GM21737 (cell line): ENCODE data around the gene FAM229B.
"Not testable (repeated sequence)": the region's sequence is repeated elsewhere in the genome, so short reads cannot be mapped to it uniquely, and the experiment has no call there.

ENCODE experiments used
- ATAC-seq: cut with Tn5 transposase; IDR thresholded peaks from one replicate; pipeline ENCODE4 v1.9.1; 2021; ENCODE audit warnings: mild to moderate bottlenecking, moderate library complexity; ENCODE audit not compliant: unreplicated experiment

The FAM229B gene

DNA sequence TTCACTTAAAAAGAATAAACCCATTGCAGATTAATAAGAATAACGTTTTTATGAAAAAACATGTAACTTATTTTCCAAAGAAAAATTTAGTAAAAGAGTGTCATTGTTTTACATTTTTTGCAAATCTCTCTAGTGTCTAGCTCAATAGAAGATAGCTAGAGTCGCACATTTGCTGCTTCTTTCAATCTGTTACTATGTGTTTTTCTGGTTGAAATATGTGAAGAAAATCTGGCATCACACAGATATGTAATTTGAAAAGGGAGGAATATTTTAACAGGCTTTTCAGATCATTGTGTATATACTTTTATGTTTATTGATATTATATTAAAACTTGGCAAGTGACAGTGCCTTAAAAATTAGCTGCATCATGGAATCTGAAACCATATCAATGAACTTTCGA, 24.4 kb upstream of the FAM229B start:
- no peak for ATAC-seq

DNA sequence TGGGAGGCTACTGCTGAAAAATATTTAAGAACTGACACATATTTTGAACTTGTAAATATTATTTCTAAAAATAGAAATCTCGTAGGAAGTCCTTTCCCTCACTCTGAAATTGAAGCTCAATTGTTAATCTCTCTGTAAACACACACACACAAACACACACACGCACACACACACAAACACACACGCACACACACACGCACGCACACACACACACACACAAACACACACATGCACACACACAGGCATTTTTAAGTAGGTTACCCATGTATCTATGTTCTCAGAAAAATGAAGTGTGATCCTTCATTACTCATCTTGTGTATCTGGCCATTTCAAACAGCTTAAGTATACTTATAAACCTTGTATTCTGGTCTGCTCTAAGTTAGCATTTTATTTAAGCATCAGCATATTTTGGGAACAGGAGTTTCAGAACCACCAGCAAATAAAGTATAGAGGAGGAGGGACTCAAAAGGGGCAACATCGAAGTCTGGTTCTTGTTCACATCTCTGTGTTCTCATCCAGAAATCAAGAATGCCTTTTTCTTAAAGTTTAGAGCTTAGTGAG, 21.9 kb upstream of the FAM229B start:
- ATAC-seq, result no peak

DNA sequence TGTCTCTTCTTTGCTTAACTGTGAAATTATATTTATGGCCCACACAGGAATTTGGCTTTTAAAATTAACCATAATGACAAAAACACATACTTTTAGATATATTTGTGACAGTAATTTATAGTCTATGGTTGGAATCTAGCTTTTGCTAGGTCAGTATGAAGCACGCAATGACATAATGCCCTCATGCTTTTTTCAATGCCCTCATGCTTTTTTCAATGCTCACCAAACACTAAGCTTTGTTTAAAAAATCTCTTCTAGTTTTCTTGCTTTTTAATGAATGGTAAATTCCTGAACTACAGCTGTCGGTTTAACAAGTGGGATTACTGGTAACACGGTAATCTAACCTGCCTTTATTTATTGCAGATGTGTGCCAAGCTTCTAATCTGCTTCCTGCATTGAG, 20.8 kb upstream of the FAM229B start:
- ATAC-seq, result no peak

DNA sequence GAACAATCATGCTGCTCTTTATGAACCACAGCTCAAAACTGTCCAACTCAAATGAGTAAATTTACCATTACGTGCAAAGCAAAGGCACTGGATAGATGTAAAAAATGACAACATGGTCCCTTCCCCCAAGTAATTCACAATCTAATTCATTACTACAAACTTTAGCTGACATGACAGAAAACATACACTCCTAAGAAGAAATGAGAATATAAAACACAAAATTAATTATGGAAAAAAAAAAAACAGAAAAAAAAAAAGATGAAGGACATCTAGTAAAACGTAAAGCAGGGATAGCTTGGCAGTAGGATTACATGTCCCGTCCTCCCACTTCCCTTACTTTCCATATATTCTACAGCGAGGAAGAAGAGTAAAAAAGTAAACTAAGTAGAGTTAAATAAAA, 5.8 kb upstream of the FAM229B start:
- no peak for ATAC-seq

DNA sequence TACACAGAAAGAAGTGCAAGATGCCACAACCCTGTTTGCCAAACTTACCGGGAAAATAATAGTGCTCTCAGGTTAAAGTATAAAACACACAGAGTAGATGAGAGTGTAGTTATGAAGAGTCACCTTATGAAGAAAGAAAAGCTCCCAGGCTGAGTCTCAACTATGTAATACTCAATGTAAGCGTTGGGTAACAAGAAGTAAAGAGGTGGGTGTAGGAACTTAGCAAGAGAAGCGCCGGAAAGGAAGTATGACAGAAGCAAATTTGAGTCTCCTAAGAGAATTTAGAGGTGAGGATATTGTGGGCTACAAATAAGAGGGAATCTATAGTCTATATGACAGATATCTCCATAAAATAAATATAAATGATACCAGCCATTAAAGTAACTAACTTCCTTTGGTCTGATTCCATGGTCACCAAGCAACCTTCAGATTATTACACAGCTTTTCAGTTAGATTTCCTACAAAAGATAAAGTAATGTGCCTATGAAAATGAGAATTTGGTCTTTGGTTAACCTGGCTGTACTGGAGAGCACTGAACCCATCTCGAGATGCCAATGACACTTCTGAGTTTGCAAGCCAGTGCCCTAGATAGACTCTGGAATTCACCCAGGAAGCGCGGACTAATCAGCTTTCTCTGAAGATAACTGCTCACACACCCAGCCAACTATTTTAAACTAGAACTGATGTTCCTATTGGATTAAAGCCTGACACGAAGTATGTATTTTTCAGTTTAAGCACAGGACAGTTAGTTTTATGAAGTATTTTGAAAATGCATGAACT, 1.9 kb upstream of the FAM229B start:
- ATAC-seq, result no peak

DNA sequence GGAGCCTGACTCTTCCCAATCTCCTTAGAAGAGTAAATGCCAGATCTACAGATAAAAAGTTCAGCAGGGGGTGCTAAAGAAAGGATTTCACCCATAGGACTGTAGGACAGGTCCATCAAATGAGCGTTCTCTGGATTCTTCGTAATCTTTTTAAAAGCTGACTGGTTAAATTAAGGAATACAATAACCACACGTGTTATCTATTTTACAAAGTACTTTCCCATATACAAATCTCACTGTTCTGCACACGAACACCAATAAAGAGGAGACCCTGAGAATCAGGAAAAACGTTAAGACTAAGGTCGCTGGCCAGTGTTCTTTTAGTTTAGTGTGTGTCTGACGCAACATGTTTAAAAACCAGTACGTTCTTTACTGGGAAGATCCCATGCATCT, 651 bp upstream of the FAM229B start:
- ATAC-seq, result peak; percentile 21

DNA sequence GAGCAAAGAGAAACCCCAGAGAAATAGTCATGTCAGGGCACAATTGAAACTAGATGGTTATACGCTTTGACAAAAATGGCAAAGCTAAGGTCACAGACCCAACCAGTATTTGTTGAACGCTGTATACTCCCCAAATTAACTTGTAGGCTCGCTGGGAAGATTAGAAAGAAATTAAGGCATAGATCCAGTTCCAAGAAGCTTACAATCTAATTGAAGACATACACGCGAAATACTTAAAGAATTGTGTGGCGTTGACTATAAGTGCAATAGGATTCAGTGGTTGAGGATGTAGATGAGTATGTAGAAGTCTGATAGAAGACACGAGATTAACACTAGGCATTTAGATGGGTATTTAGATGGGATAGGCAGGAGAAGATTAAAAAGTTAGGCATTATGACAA, 525 bp downstream of the FAM229B start:
- no peak for ATAC-seq

DNA sequence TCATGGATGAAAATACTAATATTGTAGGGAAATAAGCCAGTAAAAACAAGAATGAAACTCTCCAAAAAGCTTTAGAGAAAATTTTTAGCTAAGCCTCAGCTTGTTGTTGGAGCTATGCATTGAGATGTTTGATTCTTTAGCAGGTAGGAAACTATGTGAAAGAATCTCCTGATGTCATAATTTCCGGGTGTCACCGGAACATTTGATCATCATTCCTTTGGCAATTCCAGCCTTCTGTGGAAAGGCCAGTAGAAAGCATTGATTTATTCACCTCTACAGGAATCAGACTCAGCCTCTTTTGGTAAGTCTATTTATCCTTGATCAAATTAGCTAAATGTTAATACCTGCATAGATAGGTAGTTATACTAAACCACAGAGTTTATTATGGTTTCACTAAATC, 9.5 kb downstream of the FAM229B start:
- ATAC-seq, result no peak

DNA sequence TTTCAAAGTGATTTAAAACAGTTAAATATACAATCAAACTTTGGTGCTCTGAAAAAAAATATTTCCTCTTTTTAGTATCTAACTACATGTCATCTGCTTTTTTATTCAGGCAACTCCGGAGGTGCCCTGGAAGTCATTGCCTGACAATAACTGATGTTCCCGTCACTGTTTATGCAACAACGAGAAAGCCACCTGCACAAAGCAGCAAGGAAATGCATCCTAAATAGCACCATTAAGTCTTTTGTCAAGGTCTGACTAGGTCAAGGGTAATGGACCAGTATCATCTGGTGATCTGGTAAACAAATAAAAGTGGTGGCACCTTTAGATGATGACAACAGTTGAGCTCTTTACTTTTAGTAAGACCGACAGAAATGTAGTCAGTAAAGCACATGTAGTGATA, 13.2 kb downstream of the FAM229B start:
- ATAC-seq, result no peak

DNA sequence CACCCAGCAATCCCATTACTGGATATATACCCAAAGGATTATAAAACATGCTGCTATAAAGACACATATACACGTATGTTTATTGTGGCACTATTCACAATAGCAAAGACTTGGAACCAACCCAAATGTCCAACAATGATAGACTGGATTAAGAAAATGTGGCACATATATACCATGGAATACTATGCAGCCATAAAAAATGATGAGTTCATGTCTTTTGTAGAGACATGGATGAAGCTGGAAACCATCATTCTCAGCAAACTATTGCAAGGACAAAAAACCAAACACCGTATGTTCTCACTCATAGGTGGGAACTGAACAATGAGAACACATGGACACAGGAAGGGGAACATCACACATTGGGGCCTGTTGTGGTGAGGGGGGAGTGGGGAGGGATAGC, 18.6 kb downstream of the FAM229B start:
- not testable (repeated sequence) for ATAC-seq

DNA sequence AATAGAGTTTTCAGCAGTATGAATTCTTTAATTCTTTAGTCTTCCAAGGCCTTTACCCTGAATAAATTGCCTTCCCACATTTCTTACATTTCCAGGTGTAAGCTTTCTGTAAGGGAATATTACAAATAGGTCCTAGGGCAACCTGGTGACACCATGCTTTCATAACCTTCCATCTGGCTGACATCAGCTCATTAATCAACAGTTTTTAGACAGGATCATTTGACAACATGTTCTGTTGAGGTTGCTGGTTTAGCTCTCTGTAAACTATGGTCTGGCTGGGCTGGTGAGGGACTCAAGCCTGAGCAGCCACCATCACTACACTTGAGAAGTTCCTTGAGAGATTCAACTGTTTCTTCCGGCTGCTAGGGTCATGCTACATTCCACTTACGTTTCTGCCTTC, 19.2 kb downstream of the FAM229B start:
- no peak for ATAC-seq

DNA sequence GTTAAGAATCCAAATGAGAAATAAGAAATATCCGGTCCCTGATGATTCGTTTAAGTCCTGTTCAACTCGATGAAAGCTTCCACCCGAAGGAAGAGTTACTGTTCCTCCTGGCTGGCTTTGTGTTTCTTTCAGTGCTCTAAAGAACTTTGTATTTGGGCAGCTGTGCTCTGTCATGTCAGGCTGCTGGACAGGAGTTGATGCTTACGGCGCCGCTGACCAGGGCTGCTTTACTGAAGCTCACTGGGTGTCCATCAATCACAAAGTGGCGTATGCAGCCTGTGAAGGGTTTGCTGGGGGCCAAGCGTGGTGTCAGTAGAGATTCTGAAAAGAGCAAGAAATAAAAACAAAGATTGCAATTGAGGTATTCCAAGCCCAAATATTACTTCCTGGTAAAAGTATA, 21.9 kb downstream of the FAM229B start:
- ATAC-seq, result no peak

DNA sequence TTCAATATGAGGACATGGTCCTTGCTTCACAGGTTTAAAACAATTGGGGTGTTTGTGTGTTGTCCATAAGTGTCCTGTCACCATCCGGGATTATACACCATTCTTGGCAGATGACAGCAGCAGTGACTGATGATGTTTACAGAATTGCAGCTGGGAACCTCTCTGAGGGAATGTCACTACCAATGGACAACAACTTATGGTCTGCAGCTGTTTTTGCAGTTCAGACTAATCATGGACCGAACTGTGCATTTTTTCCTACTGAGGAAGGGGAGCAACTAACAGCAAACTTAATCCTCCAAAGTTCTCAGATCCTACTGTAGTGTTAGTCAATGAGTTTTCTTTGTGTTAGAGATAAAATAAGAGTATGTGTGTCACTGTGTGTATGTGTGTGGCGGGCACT, 26.0 kb downstream of the FAM229B start:
- no peak for ATAC-seq

DNA sequence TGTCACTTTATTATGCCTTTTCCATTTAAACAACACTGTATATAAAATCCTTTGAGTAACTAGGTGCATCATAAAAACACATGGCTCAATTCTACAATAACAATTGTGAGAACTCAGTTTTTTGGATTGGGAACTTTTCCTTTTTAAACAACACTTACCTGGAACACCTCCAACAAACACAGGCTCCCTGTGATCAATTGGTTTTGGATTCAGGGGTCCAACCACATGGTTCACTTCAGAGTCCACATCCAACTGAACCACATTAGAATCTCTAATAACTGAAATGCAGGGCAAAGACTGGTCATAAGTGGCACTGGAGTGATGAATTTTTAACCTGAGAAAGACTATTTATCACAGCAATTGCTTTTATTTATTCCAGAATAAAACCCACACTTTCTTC, 26.5 kb downstream of the FAM229B start:
- ATAC-seq, result no peak

DNA sequence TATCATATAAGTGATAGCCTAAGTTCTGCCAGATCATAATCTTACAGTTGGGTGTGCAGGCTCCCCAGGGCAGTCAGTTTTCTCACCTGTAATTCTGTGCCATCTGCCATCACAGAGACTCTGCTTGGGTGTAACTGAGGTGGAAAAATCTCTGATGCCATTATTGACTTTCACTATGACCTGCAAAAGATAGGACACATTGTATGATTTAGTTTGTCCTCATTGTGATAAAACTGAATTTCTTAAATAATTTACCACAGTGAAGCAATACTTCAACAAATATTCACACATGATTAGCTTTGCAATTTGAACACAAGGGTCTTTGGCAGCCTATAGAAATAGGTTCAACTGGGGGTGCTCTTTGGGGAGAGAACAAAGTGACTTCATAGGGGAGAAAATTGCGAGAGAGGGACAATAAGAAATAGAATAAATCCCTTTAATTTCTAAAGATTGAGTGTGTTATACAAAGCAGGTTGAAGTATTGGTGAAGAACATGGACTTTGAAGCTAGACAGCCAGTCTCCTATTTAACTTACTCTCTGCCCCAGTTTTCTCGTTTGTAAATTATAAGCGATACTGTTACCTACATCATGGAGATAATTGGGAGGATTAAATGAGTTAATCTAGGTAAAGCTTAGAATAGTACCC, 27.3 kb downstream of the FAM229B start:
- no peak for ATAC-seq

DNA sequence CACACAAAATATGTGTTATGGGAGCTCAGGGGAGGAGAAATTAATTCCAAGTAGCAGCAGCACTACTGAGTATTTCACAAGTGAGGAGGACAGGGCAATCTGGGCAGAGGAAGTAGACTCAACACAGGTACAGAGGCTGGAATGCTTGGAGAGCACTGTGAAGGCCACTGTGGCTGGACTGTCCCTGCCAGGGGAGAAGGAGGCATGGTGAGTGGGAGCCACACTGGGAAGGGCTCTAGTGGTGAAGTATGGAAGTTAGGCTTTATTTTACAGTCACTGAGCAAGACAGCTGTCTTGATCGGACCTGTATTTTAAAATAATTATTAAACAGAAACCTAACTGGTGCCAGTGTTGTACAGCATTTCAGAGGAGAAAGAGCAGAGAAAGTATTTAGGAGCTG, 28.8 kb downstream of the FAM229B start:
- no peak for ATAC-seq

DNA sequence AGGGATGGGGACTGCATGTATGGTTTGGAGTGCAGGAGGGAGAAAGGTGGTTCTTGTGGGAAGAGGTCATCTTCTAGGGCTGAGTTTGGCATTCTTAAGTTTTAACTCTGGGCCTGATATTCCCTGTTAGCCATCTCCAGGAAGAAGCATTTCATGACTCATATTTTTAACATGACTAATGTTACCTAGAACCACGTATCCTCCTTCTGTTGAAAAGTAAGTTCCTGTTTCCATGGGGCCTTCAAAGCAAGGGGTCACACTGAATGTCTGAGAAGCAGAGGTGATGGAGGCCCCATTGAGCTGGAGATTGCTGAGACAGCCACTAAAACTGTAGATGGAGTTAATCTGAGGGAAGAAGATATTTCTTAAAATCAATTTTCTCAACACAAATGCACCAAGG, 30.2 kb downstream of the FAM229B start:
- no peak for ATAC-seq

DNA sequence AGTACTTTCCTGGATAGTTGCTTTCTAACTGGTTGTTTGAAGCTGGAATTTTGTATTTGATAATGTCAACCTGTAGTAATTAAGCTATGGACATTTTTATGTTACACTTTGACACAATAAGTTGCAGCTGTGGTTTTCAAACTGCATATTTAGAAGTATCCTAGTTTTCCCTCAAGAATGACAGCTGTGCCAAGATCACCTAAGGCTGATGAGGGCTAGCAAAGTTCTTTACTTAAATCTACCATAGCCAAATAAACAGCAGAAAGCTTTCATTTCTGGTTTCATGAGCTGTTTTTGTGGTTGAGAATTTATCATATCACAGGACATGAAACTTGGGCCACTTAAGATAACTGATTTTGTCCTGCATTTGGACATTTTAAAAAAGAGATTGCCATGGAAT, 30.6 kb downstream of the FAM229B start:
- no peak for ATAC-seq

DNA sequence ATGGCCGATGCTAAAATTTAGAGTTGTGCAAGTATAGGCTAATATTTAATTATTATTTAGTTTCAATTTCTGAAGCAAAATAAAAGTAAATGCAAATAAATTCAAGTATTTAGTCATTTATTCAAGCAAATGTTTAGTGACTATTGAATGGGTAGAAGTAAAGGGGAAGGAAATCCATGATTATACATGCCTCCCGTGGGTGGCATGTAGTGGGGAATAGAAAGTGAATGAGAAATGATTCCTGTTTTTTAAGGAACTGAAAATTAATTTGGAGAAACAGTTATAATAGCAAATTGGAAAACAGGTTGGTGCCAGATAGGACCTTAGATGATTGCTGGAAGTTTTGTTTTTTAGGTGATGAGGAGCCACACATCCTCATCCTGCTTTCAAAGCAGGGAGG, 35.4 kb downstream of the FAM229B start:
- ATAC-seq, result no peak

DNA sequence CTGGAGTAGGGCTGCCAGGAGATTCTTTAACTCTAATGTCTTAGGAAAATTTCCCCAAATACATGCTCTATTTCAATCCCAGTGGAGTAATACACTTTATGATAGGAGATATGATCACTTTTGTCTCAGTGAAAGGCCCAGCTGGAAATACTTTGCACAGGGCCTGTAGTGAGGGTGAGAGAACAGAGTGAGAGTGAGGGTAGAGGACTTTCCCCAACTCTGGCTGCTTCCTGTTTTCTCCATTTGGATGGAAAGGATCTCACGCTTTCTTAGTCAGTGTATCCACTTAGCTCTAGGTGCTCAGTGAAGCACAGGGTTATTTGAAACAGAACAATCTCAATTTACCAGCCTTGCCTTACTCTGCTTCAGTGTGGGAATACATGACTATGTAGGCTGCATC, 36.6 kb downstream of the FAM229B start:
- ATAC-seq, result no peak

DNA sequence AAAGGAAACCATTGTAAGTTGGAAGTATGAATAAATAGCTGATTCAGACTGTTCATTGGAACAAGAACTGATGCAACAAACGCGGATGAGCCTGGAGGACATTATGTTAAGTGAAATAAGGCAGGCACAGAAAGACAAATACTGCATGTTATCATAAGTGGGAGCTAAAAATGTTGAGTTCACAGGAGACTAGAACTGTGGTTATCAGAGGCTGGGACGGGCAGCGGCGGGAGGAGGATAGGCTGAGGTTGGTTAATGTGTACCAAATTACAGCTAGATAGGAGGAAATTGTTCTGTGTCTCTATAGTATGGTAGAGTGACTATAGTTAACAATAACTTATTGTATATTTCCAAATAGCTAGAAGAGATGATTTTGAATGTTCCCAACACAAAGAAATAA, 40.8 kb downstream of the FAM229B start:
- ATAC-seq, result no peak

DNA sequence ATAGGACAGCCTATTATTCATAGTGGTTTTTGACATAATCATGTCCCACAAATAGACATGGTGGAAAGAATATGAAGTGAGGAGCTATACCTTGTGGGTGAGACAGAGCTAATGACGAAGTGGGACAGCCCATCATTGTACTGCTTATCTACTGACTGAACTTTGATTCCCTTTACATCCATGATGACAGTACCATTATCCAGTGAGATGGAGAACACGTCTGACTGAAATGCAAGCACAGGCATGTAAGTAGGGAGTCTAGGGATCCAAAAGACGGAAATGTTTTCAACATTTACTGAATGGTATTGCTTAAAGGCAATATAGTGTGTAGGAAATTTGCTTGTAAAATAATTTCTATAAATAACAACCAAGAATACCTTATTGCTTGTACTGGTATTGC, 43.5 kb downstream of the FAM229B start:
- no peak for ATAC-seq

DNA sequence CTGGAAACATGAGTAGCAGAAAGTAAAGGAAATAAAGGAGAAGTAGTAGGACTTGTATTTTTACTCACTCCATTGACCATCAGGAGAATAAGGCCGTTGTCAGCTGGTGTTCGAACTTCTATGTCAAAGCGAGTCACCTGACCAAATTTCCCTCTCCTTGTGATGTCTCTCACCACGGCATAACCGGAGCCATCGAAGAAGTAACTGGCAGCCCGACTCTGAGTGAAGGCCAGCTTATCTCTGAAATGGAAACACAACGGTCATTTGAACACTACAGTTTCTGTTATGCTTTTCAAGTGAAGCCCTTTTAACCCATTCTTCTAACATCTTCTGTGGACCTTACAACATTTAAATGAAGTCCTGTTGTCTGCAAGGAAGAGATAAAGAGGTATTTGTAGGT, 51.7 kb downstream of the FAM229B start:
- ATAC-seq, result no peak
